Measurements from ENCODE around the gene HTR3B.

DNA sequence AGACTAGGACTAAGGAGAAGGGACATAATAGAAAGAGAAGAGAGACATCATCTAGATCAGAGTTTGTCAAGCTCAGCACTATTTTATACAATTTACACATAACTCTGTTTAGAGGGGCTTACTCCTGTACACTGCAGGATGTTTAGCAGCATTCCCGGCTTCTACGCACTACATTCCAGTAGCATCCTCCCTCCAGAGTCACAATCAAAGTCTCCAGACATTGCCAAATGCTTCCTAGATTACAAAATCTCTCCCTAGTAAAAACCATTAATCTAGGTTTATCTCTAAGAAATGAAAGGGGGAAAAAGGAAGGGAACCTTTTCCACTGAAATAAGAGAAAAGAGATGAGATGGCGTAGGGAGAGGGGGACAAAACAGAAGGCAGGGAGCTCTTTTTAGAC lies 33.3 kb upstream of the HTR3B start:
- no peak for TF ChIP-seq CTCF (IDR thresholded peaks at IDR 0.05)
- no peak for TF ChIP-seq EZH2phosphoT487 (IDR thresholded peaks at IDR 0.05)

Measured in neural progenitor cell (in vitro differentiated cells).